NOMO-1 treated with DMSO at 0.1 percent for 48 hours (cell line): ENCODE measurements around the gene RNF34.

Experiments used
- DNase-seq: peaks from one replicate; lab custom pipeline; 2025; ENCODE audit not compliant: unreplicated experiment; lab: John Stamatoyannopoulos, UW

The RNF34 gene

GRCh38 chr12:121436706-121437105 is 36.8 kb downstream of the RNF34 start:
- no peak for DNase-seq

GRCh38 chr12:121438905-121439304 is 39.0 kb downstream of the RNF34 start:
- DNase-seq = no peak

DNA sequence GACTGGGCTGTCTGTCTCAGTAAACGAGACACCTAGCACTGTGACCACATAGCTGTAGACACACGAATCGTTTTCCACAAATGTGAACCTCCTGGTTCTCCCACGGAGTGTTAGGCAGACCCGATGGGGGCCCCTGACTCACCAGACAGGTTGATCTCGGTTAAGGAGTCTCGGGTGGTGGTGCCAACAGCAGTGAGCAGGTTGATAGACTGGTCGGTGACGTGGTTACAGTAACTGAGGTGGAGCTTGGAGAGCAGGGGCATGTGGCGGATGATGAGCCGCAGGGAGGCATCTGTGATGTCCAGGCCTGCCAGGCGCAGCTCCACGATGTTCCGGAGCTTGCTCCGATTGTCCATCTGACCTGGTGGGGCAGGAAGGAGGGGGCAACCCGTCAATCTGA is 39.8 kb downstream of the RNF34 start:
- DNase-seq = no peak

- DNase-seq = no peak
These were observed 40.9 kb downstream of the RNF34 start for GRCh38 chr12:121440768-121441167.

- no peak for DNase-seq
These were observed 41.6 kb downstream of the RNF34 start for GRCh38 chr12:121441555-121441954.

- DNase-seq = no peak
These were observed 42.4 kb downstream of the RNF34 start for GRCh38 chr12:121442028-121442948.

GRCh38 chr12:121443193-121443870 is 43.4 kb downstream of the RNF34 start:
- DNase-seq = peak; percentile 24

DNA sequence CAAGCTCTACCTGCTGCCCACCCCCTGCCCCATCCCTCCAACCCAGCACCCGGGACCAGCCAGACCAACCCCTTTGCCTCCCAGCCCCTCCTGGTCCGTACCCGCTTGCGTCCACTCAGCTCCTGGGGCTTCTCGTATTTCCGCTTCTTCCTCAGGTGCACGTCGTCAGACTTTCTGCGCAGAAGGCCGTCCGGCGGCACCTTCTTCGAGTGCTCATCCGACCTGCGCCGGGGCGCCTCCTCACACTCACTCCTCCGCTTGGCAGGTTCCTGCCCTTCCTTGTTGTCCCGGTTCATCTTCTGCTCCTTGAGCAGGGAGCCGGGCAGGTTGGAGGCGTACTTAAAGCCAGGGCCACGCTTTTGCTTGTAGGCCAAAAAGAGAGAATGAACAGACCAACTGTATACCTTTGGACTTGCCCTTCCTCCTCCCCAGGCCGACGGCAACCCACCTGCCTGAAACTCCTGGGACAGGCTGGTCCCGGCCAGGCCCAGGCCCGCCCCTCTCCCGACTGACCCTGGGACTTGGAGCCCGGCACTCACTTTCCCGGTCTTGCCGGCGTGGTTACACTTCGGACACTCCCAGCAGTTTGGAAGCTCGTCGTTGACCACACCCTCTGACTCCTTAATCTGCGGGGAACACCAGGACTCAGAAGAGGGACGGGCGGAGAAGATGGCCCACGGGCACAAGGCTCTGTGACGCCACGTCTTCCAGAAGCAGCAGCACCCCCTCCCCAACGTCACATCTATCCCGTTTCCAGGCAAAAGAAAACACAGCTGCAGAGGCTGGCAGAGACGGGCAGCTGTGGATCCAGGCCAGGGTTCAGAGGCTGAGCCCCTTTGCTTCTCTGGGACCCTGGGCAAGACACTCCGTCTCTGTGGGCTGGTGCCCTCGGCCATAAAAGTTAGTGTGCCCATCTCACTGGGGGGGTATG is 44.3 kb downstream of the RNF34 start:
- DNase-seq = no peak

DNA sequence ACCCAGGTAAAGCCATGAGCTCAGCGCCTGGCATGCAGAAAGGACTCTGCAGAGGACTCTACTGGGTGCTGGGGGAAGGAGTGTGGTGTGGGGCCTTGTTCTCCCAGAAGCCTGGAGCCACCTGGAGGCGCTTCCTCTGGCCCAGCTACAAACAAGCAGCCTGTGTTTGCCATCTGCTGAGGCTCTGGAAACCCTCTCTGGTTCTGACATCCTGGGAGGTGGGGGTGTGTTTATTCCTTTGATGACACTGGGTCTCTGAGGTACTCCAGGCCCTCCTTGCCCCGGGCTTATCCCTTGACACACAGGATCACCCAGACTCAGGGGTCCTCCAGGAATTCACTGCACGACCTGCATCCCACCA is 44.9 kb downstream of the RNF34 start:
- DNase-seq = no peak

- DNase-seq = no peak
These were observed 46.8 kb downstream of the RNF34 start for GRCh38 chr12:121446750-121447149.

- no peak for DNase-seq
These were observed 48.9 kb downstream of the RNF34 start for GRCh38 chr12:121448771-121449315.

- peak; percentile 45 for DNase-seq
These were observed 52.0 kb downstream of the RNF34 start for GRCh38 chr12:121451961-121452339.

DNA sequence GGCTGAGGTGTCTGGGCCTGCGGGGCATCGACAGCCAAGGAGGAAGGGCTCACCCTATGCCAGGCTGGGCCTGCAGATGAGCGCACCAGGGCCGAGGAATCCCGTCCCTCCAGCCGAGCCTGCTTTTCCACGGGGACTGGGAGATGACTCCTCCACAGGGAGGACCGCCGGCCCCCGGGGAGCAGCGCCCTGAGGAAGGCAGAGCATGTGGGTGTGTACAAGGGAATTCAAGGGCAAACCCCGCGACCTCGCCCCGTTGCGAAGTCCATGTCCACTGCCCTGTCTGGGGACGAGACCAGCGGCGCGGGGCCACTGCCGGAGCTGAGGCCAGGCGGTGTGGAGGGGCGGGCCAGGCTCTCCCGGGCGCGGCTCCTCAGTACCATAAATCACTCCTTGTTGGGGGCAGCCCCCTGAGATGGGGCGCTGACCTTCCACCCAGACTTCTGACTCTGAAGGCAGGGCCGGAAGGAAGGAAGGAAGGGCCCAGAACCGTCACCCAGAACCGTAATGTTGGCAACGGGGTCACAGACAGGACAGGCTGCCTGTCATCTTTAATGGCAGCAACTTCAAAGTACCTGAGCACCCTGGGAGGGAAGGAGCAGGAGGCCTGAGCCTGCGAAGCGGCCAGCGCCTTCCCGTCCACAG is 52.5 kb downstream of the RNF34 start:
- DNase-seq = no peak

DNA sequence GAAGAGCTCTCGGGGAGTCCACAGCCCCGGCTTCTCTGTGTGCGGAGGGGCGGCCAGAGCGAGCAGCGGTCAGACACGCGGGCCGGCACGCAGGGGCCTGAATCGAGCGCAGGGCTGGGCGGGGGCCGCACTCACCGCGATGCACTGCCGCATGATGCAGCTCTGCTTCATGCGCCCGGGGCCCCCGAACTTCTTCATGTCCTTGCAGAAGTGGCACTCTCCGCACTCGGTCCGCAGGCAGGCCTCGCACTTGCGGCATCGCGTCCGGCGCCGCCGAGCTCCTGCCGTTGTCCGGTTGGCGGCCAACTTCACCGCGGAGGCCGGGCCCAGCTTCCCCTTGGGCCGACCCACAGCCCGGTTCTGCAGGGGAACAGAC is 53.1 kb downstream of the RNF34 start:
- DNase-seq = no peak

GRCh38 chr12:121453629-121454028 is 53.7 kb downstream of the RNF34 start:
- DNase-seq = no peak

DNA sequence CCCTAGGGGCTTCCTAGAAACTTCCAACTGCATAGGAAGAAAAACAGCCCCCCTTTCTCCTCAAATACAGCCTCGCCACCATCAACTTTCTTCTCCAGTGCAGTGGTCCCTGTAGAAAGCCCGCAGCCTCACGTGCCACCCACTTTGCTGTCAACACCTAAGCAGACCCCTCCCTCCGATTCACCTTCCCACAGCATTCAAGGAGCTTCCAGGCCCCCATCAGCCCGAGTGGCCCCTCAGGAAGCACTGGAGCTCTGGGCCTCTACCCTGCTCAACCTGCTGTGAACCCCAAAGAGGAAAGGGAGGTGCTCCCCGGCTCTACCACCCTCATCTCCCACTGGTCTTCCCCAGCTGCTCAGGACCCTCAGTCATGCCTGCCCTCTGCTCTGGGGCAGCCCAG is 55.0 kb downstream of the RNF34 start:
- no peak for DNase-seq

GRCh38 chr12:121455766-121456420 is 56.0 kb downstream of the RNF34 start:
- DNase-seq = no peak

DNA sequence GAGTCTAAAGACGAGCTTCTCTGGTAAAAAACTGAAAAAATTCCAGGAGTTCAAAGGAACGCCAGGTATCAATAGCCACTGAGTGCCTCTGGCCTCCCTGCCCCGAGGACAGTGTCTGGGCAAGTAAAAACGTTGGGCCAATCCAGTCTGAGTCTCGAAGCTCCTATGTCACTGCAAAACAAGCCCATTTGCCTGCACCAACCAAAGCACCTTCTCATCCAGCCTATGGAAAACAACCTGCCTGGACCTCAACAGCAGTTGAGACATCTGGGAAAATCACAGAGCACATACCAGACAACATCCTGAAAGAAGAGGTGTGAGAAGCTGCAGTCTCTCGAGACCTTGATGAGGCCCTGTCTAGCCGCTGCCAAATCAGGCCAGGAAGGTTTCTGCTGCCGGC is 56.6 kb downstream of the RNF34 start:
- DNase-seq = no peak

- DNase-seq = peak; percentile 83
These were observed 61.1 kb downstream of the RNF34 start for GRCh38 chr12:121461048-121461447.

- no peak for DNase-seq
These were observed 64.4 kb downstream of the RNF34 start for GRCh38 chr12:121464331-121464730.
